ENCODE results near the gene ADARB1. TPM values are rescaled to one million over a fixed set of nuclear protein-coding genes. Genes with fewer than 3 reads are reported as not detected.

Gene ADARB1
- total and polyA plus RNA-seq, 2 experiments from 2014 or later = 16.0 to 17.3 TPM

DNA sequence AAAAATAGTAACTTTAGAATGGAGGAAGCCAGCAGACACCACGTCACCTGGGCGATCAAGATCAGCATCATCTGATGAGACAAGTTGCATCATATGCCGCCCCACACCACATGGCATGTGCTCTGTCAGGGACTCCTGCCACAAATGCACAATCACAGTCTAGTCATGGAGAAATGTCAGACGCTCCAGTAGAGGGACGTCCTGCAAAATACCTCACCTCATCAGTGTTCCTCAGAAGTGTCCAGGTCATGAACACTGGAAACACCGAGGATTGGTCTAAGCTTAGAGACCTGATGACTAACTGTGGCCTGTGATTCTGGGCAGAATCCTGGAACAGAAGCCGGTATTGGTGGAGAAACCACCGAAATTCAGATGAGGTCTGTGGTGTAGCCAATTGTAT, 14.3 kb downstream of the ADARB1 start:
- H3K27ac ChIP-seq = no peak overlapping the region
- no peaks in the 10 kb centered on the region for H3K9me3 ChIP-seq (ENCODE audit: low read depth)
- H2AFZ ChIP-seq = no peak overlapping the region
- no peaks in the 10 kb centered on the region for H3K36me3 ChIP-seq (replicated peaks; ENCODE audit: insufficient read depth, low read depth)
- no peaks in the 10 kb centered on the region for H3K27me3 ChIP-seq
- WGBS (ENCODE audit: low lambda C conversion rate, missing lambda C conversion rate) = 96% methylated on average over 8 of the region's 8 CpGs
- no peaks in the 10 kb centered on the region for H3K4me1 ChIP-seq (ENCODE audit: insufficient read depth)
- peaks cover 13% of the 10 kb centered on the region for H4K20me1 ChIP-seq (ENCODE audit: insufficient read depth, poor library complexity, severe bottlenecking)
- H3K9me2 ChIP-seq (replicated peaks; ENCODE audit: insufficient read depth) = no peaks in the 10 kb centered on the region
- H3K4me2 ChIP-seq = no peak overlapping the region
- H3K4me3 ChIP-seq = no peak overlapping the region
- H3K79me2 ChIP-seq = peaks cover 92% of the 10 kb centered on the region
- no peak for DNase-seq (ENCODE audit: low spot score)
- TF ChIP-seq, protein P1, sequence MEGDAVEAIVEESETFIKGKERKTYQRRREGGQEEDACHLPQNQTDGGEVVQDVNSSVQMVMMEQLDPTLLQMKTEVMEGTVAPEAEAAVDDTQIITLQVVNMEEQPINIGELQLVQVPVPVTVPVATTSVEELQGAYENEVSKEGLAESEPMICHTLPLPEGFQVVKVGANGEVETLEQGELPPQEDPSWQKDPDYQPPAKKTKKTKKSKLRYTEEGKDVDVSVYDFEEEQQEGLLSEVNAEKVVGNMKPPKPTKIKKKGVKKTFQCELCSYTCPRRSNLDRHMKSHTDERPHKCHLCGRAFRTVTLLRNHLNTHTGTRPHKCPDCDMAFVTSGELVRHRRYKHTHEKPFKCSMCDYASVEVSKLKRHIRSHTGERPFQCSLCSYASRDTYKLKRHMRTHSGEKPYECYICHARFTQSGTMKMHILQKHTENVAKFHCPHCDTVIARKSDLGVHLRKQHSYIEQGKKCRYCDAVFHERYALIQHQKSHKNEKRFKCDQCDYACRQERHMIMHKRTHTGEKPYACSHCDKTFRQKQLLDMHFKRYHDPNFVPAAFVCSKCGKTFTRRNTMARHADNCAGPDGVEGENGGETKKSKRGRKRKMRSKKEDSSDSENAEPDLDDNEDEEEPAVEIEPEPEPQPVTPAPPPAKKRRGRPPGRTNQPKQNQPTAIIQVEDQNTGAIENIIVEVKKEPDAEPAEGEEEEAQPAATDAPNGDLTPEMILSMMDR (IDR thresholded peaks at IDR 0.05; ENCODE audit: poor library complexity) = no peak
- no peak for TF ChIP-seq EZH2 (IDR thresholded peaks at IDR 0.05; ENCODE audit: borderline replicate concordance)
- no peak for TF ChIP-seq EZH2phosphoT487 (IDR thresholded peaks at IDR 0.05; ENCODE audit: low read depth, severe bottlenecking, unreplicated experiment)

DNA sequence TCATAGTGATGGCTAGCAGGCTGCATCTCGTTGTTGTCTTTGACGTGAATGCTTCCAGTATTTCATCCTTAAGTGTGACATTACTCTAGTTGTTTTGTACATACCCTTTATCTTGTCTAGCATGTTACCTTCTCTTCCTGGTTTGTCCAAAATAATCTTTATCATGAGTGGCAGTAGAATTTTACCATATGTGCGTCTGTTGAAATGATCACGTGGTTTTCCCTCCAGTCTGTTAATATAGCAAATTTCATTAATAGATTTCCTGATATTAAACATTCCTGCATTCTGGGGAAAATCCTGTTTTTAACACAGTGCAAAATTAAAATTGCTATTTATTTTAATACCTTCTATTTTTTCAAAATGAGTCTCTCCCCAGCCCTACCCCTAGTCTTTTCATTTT, 15.6 kb downstream of the ADARB1 start:
- Histone ChIP-seq H3K9me2 (replicated peaks; ENCODE audit: insufficient read depth) (no peaks in the 10 kb centered on the region), H3K4me3 (no peak overlapping the region), H3K79me2 (peaks cover 90% of the 10 kb centered on the region), H3K9me3 (ENCODE audit: low read depth) (no peaks in the 10 kb centered on the region), H3K27ac (no peak overlapping the region), H2AFZ (no peak overlapping the region), H3K36me3 (replicated peaks; ENCODE audit: insufficient read depth, low read depth) (no peaks in the 10 kb centered on the region), H3K27me3 (no peaks in the 10 kb centered on the region), H3K4me1 (ENCODE audit: insufficient read depth) (no peaks in the 10 kb centered on the region), H4K20me1 (ENCODE audit: insufficient read depth, poor library complexity, severe bottlenecking) (peaks cover 13% of the 10 kb centered on the region), H3K4me2 (no peak overlapping the region)
- TF ChIP-seq, protein P1 (IDR thresholded peaks at IDR 0.05; ENCODE audit: poor library complexity) = no peak
- TF ChIP-seq EZH2phosphoT487 (IDR thresholded peaks at IDR 0.05; ENCODE audit: low read depth, severe bottlenecking, unreplicated experiment) (no peak), EZH2 (IDR thresholded peaks at IDR 0.05; ENCODE audit: borderline replicate concordance) (no peak)
- DNase-seq (ENCODE audit: low spot score) = no peak
- 89% methylated on average over 4 of the region's 4 CpGs for WGBS (ENCODE audit: low lambda C conversion rate, missing lambda C conversion rate)

DNA sequence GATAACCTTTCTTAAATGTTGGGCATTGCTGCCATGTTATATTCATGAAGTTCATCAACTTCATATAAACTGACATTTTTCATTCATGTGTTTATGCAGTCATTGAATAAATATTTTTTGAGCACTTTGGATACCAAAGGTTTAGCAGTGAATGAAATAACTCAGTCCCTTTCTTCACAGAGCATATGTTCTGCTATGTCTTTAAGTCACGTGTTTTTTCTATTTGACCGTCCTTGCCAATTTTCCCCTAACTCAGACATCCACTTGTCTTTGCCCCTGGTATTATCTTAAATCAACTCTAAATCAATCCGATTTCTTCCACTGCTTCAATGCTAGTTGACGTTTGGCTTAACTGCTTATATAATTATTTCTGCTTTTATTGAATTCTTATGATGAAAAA, 16.6 kb downstream of the ADARB1 start:
- Histone ChIP-seq H3K4me1 (ENCODE audit: insufficient read depth) (no peaks in the 10 kb centered on the region), H3K79me2 (peaks cover 89% of the 10 kb centered on the region)
- DNase-seq (ENCODE audit: low spot score) = no peak

More for the DNA sequence above, 16.6 kb downstream of the ADARB1 start:
- Histone ChIP-seq H3K9me3 (ENCODE audit: low read depth) (no peaks in the 10 kb centered on the region), H3K4me2 (no peak overlapping the region), H3K27me3 (no peaks in the 10 kb centered on the region), H3K36me3 (replicated peaks; ENCODE audit: insufficient read depth, low read depth) (no peaks in the 10 kb centered on the region), H3K27ac (no peak overlapping the region), H2AFZ (no peak overlapping the region), H3K4me3 (no peak overlapping the region), H3K9me2 (replicated peaks; ENCODE audit: insufficient read depth) (no peaks in the 10 kb centered on the region), H4K20me1 (ENCODE audit: insufficient read depth, poor library complexity, severe bottlenecking) (peaks cover 13% of the 10 kb centered on the region)
- WGBS (ENCODE audit: low lambda C conversion rate, missing lambda C conversion rate) = 92% methylated on average over 4 of the region's 4 CpGs
- TF ChIP-seq, protein P1 (IDR thresholded peaks at IDR 0.05; ENCODE audit: poor library complexity) = no peak
- TF ChIP-seq EZH2 (IDR thresholded peaks at IDR 0.05; ENCODE audit: borderline replicate concordance) = no peak
- TF ChIP-seq EZH2phosphoT487 (IDR thresholded peaks at IDR 0.05; ENCODE audit: low read depth, severe bottlenecking, unreplicated experiment) = no peak
